NCI-H1092 (cell line): Measurements from ENCODE around the gene ITGA4.
A peak's percentile ranks its signal among the peaks of the same experiment; 100 is the strongest.

Experiments used
- DNase-seq: peaks from one replicate; lab custom pipeline; 2025; lab: John Stamatoyannopoulos, UW

ITGA4 gene

DNA sequence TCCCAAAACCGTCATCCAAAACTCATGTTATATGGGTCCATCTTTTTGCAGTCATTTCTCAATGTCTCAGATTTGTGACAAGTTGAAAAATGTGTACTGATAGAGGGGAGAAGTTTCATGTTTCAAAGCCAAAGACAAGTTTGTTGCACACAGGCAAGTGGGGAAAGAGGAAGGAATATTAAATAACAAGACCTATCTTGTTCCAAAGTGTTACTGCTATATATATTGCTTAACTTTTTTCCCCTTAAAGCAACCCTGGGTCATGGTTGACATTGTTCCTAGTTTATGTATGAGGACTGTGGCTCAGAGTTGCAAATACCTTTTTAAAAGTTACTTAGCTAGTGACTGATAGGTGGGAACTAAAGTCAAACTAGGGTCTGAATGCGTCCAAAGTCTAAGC lies 1.7 kb downstream of the ITGA4 start:
- no peak for DNase-seq

- no peak for DNase-seq
Observed at GRCh38 chr2:181459621-181460021, 2.4 kb downstream of the ITGA4 start.

DNA sequence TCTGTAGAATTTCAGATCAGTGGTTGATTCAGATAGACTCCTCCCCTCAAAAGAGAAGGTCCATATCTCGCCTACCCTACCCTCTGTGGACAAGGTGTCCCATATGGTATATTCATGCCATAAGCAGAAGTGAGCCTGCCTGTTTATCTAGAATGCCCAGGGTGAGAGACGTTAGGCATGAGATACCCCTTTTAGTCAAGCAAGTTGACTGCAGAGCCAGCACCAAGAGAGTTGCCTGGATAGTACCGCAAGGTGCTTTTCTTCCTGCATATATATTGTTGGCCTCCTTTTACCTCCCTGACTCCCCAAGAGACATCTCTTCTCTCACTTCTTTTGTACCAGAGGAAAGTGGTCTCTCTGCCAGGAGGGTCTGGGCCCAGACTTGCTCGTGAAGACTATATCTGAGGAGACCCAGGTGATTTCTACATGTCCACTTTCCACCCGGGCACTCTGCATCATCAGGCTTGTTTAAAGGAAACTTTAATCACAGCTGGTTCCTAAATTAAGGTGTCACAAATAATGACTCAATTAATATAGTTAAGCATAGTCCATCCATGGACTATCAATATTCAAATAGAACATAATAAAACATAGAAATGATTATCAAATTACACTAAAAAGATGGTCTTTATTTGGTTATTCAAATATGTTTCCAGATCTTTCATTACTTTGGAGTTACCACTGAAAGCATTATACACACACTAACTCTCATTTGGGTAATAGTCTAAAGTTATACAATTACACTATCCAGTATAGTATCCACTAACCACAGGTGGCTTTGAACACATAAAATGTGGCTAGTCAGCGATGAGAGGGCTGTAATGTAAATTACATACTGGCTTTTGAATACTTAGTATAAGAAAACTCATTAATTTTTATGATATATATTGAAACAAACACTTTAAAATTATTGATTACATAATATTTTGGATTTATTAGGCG lies 4.1 kb downstream of the ITGA4 start:
- DNase-seq = no peak

- no peak for DNase-seq
Observed at GRCh38 chr2:181462033-181462432, 4.8 kb downstream of the ITGA4 start.

GRCh38 chr2:181463588-181463987 lies 6.4 kb downstream of the ITGA4 start:
- no peak for DNase-seq

DNA sequence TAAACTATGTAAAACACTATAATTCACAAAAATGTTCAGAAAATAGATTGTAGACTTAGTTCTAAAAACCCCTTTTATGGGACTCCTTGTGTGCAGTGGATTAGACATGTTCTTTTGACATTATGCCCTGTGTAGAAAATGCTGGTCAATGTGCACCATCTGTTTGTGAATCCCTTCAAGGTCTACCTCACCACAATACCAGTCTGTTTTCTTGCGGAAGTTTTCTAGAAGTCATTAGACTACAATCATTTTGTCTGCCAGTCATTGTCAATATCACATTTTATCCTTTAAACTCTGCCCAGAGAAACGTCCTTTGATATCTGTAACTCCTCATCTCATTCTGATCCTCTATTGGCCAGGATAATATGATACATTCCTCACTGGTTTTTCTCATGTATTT lies 7.8 kb downstream of the ITGA4 start:
- no peak for DNase-seq

DNA sequence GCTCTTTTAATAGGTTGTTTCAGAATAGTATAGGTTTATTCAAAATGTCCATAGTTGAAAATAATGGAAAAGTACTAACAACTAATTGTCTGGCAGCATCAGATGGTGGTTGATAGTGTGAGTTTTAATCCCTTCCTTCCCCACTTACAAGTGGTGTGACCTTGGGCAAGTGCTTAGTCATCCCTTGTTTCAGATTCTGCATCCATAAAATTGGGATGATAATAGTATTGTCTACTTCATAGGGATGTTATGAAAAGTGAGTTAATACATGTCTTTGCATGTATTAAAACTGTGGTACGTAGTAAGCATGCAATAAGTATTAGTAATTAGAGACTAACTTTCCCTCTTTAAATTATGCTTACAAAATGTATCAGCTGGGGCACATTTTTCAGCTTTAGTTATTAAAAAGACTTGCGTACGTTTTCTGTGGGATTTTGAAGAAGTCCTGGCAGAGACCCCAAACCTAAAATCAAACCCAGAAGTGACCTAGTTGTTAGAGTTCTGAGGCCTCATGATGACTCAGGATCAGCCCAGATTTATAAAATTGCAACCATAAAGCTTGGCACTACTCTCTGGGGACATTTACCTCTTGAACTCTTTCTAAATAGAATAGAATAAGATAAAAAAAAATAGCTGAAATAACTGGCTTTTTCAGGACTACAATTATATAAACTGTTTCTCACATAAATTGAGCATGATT lies 8.6 kb downstream of the ITGA4 start:
- no peak for DNase-seq

DNA sequence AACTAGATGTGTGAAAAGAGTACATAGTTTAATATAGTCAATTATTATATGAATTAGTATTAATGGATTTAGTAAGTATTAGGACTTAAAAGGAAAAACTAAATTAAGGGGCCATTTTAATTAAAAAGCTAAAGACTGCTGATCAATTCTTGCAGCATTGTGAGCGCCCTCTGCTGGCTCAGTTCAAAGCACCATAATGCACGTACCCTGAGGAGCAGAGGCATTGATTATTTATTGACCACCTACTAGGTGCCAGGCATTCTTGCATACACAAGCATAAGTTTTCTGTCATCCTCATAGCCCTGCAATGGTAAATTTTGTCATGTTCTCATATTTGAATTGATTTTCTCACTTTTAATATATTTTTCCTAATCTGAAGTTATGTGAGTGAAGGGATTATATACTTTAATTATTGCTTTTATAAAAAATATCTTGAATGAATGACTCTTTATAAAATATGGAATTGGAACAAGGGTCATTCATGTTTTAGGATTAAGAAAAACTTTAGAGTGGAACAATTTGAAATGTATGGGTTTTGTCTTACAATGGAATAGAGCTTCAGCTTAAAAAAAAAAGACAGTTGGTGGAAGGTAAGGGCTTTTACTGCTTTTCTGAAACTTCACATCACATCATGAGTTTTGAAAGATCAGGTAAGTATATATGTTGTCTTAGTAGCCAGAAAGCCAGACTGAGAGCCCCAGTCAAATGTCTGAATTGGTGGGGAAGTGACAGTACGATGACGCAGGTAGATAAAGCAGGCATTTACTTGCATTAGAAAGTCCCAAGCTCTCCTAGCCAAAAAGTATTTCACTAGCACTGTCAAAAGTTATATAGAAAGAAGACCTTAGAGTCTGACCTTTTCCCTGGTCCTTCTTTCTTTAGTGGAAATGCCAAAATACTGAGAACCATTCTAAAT lies 9.7 kb downstream of the ITGA4 start:
- peak; percentile 1 for DNase-seq

DNA sequence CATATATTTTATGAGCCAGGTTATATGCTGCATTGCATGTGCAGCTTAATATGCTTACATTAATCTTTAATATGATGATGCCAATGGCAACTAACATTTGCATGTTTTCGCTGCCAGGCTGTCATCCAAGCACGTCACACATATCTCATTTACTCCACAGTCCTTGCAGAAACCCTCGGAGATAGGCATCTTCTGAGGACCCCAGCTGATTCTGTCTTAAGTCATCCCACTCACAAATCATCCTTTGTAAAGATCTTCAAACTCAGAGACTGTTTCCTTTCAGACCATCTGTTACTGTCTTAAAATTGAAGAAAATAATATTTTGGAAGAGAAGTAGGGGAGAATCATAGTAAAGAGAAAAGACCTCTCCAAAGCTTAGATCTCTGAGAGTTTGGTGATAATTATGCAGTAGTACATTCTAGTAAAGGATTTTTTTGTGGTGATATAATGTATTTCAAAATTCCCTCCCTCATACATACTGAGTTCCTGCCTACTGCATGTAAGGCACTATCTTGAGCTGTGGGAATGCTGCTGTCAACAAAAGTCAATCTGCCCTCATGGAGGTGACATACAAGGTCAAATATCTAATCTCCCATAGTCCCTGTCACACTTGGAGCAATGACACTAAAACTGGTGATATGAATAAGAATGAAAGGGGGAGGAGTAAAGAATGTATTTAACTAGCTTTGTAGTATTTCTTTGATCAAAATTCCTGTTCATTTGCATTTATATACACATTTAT lies 11.0 kb downstream of the ITGA4 start:
- no peak for DNase-seq

- DNase-seq = no peak
Observed at GRCh38 chr2:181468811-181469210, 11.6 kb downstream of the ITGA4 start.

- DNase-seq = no peak
Observed at GRCh38 chr2:181471226-181471625, 14.0 kb downstream of the ITGA4 start.

DNA sequence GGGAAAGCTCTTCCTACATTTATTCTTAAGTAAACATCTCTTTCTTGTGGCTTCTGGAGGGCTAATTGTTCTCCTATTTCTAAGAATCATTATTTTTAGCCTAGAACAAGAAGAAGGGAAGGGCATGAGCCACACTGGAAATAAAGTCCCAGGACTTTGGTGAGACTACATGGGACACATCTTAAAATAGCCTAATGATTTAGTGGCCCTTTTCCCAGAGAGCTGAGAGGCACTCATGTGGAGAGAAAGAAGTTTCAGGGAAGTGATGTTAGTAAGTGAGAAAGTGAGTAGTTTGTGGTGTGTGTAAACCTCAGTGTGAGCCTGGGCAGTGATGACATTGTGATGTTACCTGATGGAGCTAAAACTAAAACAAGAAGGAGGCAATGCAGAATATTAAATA lies 14.6 kb downstream of the ITGA4 start:
- DNase-seq = no peak

DNA sequence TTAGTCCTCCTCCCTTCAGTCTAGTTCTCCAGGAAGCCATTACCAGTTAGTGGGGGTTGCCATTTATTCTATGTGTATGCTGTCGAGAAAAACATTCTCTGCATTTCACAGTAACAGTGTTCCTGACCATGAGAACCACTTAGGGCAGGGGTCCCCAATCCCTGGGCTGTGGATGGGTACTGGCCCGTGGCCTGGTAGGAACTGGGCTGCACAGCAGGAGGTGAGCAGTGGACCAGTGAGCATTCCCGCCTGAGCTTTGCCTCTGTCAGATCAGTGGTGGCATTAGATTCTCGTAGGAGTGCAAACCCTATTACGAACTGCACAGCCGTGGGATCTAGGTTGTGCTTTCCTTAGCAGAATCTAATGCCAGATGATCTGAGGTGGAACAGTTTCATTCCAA lies 15.8 kb downstream of the ITGA4 start:
- no peak for DNase-seq

DNA sequence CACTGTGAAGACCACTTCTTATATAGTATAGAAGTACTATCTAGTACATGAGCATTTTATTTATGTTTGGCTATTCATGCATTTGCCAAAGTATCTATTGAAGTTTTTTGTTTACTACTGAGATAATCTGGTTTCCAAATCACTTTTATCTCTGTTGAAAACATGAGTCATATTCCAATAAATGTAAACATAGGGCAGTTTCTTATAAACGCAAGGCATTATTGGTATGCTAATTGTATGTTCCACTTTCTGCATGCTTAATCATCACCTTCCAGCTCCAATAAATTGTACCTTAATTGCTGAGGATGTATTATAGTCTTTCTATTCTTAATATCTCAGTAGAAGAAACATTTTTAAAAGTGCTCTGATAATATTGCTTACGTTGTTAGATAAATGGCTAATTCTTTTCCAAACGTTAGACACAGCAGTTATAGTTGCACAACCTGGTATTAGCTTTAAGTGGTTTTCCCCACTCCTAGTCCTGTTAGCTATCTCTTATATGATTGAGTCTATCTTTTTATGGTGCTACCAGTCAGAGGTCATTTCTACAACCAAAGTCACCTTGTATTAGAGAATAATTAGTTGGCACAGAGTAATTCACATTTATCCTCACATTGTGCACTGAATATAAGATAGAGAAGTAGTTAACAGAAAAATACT lies 17.2 kb downstream of the ITGA4 start:
- no peak for DNase-seq

DNA sequence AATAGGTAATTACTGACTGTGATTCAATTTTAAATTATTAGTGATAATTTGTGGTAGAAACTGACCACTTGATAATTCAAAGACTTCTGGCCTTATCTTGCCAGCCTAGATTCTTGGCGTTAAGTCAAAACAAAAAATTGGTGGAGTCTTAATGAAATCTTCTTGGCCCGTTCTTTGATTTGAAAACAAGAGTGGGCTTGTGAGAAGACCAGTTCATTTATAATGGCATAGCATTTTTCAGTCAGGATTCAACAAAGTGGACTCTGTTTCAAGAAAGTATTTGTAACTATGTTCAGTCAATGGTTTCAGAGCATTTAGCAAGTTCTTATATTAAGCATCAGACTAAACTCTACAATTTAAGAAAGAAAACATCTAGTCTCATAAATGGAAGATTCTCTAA lies 26.0 kb downstream of the ITGA4 start:
- DNase-seq = no peak

DNA sequence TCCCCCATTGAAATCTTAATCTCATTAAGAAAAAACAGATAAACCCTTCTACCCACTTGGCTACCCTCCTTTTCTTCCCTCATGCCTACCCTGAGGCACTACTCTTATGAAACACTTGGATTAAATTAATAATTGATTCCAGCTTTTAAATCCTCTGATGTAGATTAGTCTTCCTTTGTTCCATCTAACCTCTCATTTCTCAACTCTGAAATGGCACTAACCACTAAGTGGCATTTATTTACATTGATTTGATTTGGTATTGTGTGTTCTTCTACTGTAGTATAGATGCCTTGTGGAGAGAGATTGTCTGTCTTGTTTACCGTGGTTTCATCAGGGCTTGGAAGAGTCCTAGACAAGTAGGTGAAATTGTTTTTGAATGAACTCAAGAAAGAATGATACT lies 26.7 kb downstream of the ITGA4 start:
- DNase-seq = no peak

DNA sequence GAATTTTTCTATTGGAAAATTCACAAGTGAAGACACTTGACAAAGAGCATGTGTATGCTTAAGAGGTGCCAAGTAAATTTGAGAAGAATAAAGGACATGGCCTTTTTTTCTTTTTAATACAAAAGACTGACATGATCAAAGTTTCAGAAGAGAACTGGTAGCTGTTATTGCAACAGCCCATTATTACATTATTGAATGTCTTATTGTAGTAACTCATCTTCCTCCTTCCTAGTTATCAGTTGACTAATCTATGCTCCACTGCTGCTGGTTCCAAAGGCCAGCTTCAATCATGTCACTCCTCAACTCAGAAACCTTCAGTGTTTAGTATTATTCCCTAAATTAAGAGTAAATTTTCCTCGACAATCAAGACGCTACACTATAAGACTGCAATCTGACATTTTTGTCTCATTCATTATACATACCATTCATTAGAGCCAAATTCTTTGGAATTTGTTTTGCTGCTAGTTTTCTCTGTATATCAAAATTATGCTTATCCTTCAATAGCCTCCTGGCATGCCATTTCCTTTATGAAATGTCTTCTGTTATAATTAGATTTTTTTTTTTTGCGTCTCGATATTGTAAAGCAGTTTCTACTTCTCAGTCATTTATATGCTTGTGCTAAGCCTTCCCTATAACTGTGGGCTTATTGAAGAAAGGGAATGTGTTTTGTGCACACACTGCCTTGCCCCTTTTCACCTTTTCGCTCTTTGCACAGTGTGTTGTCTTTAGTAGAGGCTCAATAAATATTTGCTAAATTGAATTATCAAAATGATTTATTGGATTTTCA lies 27.9 kb downstream of the ITGA4 start:
- no peak for DNase-seq

DNA sequence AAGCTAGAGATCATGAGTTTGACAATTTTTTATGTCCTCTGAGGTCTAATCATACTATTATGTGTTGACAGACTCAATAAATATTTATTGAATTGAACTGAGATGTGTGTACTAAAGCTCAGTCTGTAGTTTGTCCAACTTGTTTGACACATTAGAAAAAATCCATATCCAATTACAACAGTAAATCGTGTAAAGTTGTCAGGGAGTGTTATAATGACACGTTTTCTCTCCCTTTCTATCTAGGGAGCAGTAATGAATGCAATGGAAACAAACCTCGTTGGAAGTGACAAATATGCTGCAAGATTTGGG lies 28.4 kb downstream of the ITGA4 start:
- no peak for DNase-seq

GRCh38 chr2:181499231-181499630 lies 42.0 kb downstream of the ITGA4 start:
- DNase-seq = no peak

DNA sequence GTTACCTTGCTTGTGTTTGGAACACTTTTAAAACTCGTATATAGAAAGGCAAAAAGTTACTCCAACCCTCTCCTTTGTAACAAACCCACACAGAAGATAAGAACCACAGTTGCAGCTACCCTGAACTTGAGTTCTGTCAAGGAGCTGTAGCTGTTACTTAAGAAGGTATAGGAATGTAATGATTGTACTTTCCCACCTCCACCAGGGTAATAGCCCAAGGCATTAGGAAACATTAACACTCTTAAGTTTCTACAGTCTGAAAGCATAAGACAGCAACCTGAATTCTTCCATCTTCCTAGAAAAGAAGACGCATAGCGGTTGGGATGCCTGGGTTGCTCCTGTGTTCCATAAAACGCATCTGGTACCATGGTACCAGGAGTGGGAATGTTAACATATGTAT lies 43.0 kb downstream of the ITGA4 start:
- DNase-seq = no peak

DNA sequence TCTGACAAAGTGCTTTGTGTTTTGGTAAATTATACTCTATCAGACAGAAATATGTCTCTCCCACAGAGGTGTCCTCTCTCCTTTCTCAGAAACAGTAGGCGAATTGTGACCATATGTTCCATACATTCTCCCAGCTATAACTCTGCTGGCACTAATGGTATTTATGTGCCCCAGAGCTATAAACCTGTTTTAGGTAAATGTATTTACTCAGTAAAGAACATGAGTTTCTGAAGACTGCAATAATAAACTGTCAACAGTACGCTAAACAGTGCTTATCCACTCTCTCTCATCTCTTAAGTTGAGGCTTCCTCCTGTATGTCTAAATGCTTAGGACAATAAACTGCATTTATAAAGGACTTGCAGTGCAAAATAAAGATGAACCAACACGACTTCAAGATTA lies 58.5 kb downstream of the ITGA4 start:
- no peak for DNase-seq
